NCI-H748 treated with DMSO at 0.1 percent for 48 hours (cell line): ENCODE results near the gene IBA57.

Source experiments
- DNase-seq: peaks from one replicate; lab custom pipeline; 2025; lab: John Stamatoyannopoulos, UW

Gene IBA57

GRCh38 chr1:228144993-228145343, 20.6 kb upstream of the IBA57 start:
- DNase-seq = no peak

- no peak for DNase-seq
These were observed 19.9 kb upstream of the IBA57 start for GRCh38 chr1:228145463-228146416.

- DNase-seq = no peak
These were observed 19.0 kb upstream of the IBA57 start for GRCh38 chr1:228146417-228147150.

- DNase-seq = no peak
These were observed 18.4 kb upstream of the IBA57 start for GRCh38 chr1:228147151-228147693.

- DNase-seq = no peak
These were observed 17.8 kb upstream of the IBA57 start for GRCh38 chr1:228147768-228148167.

- no peak for DNase-seq
These were observed 17.3 kb upstream of the IBA57 start for GRCh38 chr1:228148196-228148861.

GRCh38 chr1:228148935-228149405, 16.6 kb upstream of the IBA57 start:
- no peak for DNase-seq

- no peak for DNase-seq
These were observed 16.0 kb upstream of the IBA57 start, which contains the start of gene GJC2 for GRCh38 chr1:228149406-228150119. TSS of gene GJC2 (plus strand) at chr1:228149930. CDS start at chr1:228157759, 7,829 bp downstream.

GRCh38 chr1:228150120-228150460, 15.5 kb upstream of the IBA57 start:
- no peak for DNase-seq

GRCh38 chr1:228150461-228151179, 15.0 kb upstream of the IBA57 start:
- DNase-seq = no peak

GRCh38 chr1:228151180-228151925, 14.3 kb upstream of the IBA57 start:
- DNase-seq = no peak

GRCh38 chr1:228152097-228152917, 13.3 kb upstream of the IBA57 start:
- no peak for DNase-seq

GRCh38 chr1:228152918-228153258, 12.7 kb upstream of the IBA57 start:
- no peak for DNase-seq

- DNase-seq = no peak
These were observed 11.5 kb upstream of the IBA57 start for GRCh38 chr1:228154021-228154669.

GRCh38 chr1:228154670-228155571, 10.7 kb upstream of the IBA57 start:
- no peak for DNase-seq

- no peak for DNase-seq
These were observed 9.7 kb upstream of the IBA57 start for GRCh38 chr1:228155596-228156514.

- no peak for DNase-seq
These were observed 9.1 kb upstream of the IBA57 start for GRCh38 chr1:228156515-228156881.
